HPDE6-E6E7 (cell line): ENCODE results near the gene TTI1.
A peak's percentile ranks its signal among the peaks of the same experiment; 100 is the strongest.

Experiments
- DNase-seq: peaks from one replicate; pipeline ENCODE4 v3.0.0; 2011; ENCODE audit warnings: missing footprints; ENCODE audit errors: extremely low spot score

The TTI1 gene

GRCh38 chr20:38033330-38034107 lies at the start of gene TTI1, which contains the start of gene RPRD1B:
Gene TTI1, minus strand, starts transcription at chr20:38033456. Its CDS starts 19,640 bp downstream, at chr20:38013816.
Gene RPRD1B, plus strand, starts transcription at chr20:38033746. Its CDS starts 202 bp downstream, at chr20:38033948.
- peak; percentile 99 for DNase-seq

DNA sequence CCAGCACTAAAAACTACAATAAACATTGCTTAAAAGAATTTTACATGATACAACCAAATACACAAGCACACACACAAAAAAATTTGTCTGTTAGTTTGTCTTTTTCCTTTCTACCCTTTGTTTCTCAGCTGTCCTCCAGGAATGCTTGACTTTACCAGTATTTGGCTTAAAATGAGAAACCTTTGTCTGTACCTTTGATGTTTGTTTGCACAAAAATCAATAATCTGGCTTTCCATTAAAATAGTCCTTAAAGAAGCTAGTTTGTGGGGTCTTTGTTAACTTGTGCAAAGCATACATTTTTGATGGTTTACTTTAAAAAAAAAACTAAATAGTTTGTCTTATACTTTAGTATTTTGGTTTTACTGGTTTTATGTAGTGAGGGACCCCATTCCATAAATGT lies 49.6 kb upstream of the TTI1 start:
- no peak for DNase-seq

- DNase-seq = no peak
Observed at GRCh38 chr20:38081575-38081974, 48.3 kb upstream of the TTI1 start.

GRCh38 chr20:38079353-38079752 lies 46.1 kb upstream of the TTI1 start:
- DNase-seq = no peak

DNA sequence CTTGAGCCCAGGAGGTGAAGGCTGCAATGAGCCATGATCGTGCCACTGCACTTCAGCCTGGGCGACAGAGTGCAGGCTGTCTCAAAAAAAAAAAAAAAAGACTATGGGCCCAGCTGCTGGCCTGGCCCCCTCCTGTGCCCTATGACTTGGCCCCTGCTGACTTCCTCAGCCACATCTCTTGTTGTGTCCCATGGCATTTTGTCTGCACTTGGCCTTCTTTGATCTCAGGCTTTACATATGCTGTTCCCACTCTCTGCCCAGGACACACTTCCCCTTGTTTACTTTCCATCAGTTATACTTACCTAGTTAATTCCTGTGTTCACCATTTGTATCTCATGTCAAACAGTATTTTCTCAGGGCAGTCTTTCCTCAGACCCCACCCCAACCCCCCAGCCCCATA lies 44.8 kb upstream of the TTI1 start:
- no peak for DNase-seq

GRCh38 chr20:38076548-38076947 lies 43.3 kb upstream of the TTI1 start:
- DNase-seq = no peak

GRCh38 chr20:38075161-38075998 lies 42.1 kb upstream of the TTI1 start:
- no peak for DNase-seq

DNA sequence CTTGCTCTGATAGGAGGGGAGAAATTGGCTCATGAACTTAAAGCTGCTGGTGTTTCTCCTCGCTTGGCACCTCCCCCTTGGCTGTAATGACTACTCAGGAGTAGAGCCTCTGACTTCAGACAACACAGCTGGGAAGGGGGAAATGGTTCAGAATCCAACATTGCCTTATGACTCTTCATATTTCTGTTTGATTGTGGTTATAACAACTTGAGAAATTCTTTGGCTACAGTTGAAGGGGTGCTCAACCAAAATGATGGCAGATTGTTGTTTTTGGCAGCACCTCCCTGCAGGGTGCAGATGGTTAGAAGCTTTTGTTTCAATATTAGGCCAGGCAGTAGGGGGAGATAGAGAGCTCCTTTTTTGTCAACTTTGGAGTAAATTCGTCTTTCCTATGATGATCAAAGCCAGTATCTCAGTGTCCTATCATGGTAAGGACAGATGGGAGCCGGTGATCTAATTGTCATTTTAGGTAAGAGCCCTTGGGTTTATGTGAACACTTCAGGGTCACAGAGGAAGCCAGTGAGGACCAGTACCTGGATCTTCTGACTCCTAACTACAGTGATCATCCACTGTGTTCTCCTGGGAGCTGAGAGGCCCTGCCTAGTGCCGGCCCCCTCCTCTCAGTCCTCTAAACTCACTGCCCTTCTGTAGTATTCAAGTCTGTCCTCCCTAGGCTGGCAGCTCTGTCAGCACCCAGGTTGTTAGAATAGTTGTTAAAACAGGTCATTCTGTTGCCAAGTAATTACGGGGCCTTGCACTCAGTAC lies 40.2 kb upstream of the TTI1 start:
- peak; percentile 60 for DNase-seq

GRCh38 chr20:38072898-38073297 lies 39.6 kb upstream of the TTI1 start:
- DNase-seq = no peak

DNA sequence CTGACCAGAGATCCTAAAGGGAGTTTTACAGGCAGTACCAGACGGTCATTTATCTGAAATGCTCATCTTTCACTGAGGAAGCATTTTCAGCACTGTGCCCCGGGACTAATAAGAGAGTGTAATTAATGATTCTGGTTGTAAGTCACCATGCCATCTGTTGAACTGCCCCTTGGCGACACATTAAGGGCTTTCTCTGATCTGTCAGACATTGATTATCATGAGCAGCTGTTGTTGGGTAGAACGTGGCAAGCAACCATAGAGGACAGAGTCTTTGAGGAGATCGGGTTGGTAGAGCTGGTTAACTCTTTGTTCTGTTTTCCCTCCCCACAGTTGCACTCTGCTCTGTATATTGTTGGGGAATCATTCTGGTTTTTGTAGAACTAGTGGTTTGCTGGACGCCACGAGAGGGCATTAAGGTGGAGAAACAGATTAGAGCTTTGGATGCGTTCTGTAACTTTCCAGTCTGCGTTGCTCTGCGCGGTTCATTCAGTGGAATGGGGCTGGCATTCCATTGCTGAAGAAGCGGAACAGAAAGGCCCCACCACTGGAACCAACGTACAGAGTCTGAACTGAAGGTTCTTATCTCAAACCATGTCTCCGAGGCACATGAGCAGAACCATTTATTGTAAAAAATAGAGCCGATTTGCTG lies 34.6 kb upstream of the TTI1 start:
- DNase-seq = no peak

DNA sequence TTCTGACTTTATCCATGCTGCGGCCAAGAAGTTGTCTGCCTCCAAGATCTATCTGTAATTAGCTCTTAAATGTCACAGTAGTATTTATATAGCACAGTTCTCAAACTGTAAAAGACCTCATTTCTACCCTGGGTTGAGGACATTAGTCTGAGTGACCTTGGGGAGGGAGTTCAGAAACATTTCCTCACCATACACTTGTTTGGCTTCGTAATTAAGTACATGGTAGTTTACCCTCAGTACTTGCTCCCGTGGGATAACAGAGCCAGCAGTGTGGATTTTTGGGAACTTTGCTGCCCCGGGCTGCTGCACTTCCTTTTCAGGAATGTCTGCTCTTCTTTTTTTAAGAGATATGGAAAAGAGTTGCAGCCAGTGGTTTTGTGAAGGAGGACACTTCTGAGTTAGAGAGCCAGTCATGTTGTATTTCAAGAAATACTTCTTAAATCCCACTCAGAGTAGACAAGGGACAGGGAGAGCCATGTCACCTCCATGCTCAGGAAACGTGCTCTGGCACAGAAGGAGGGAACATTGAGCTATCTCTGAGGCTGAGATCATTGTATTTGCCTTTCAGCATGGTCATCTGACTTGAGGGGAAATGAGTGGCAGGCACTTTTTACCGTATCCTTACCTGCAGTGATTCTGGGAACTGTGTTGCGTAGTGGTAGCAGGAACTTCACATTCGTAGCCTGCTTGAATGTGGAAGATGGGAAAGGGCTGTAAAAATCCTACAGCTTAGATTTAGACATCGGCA lies 33.9 kb upstream of the TTI1 start:
- DNase-seq = no peak

- no peak for DNase-seq
Observed at GRCh38 chr20:38065764-38066375, 32.6 kb upstream of the TTI1 start.

- DNase-seq = no peak
Observed at GRCh38 chr20:38063911-38064530, 30.8 kb upstream of the TTI1 start.

- DNase-seq = no peak
Observed at GRCh38 chr20:38062890-38063289, 29.6 kb upstream of the TTI1 start.

- no peak for DNase-seq
Observed at GRCh38 chr20:38061109-38061508, 27.9 kb upstream of the TTI1 start.

GRCh38 chr20:38060536-38060935 lies 27.3 kb upstream of the TTI1 start:
- DNase-seq = no peak

GRCh38 chr20:38059832-38060231 lies 26.6 kb upstream of the TTI1 start:
- DNase-seq = no peak

DNA sequence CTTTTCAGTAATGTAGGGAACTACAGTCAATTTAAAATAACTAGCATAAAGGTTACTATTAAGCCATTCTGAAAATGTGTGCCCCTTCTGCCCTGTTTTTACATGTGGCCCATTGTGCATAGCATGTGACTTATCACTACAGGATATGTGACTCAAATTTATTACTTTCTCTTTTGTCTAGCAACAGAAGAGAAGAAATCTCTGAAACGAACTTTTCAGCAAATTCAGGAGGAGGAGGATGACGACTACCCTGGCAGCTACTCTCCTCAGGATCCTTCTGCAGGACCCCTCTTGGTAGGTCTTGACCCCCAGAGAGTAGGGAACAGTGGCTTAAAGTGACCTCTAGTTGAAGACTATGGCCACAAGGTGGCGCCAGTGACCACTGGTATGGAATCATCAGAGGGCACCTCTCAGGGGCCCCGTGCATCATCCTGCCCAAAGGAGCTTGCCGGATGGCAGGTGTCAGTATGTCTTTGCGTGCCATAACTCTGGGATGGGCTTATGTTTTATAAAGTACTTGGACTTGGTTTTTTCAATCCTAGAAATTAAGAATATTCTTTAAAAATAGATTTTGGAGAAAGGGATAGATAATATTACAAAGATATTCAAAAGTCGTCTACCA lies 24.2 kb upstream of the TTI1 start:
- peak; percentile 88 for DNase-seq

- DNase-seq = no peak
Observed at GRCh38 chr20:38055848-38056247, 22.6 kb upstream of the TTI1 start.

- no peak for DNase-seq
Observed at GRCh38 chr20:38055294-38055693, 22.0 kb upstream of the TTI1 start.
